CD4-positive, alpha-beta T cell treated with Interleukin-15 for 1 hour (primary cell): Measurements from ENCODE around the gene GDPD5.
A peak's percentile ranks its signal among the peaks of the same experiment; 100 is the strongest.

Source experiments
- DNase-seq: peaks from one replicate; pipeline ENCODE4 v3.0.0-alpha.2; 2020

The GDPD5 gene

DNA sequence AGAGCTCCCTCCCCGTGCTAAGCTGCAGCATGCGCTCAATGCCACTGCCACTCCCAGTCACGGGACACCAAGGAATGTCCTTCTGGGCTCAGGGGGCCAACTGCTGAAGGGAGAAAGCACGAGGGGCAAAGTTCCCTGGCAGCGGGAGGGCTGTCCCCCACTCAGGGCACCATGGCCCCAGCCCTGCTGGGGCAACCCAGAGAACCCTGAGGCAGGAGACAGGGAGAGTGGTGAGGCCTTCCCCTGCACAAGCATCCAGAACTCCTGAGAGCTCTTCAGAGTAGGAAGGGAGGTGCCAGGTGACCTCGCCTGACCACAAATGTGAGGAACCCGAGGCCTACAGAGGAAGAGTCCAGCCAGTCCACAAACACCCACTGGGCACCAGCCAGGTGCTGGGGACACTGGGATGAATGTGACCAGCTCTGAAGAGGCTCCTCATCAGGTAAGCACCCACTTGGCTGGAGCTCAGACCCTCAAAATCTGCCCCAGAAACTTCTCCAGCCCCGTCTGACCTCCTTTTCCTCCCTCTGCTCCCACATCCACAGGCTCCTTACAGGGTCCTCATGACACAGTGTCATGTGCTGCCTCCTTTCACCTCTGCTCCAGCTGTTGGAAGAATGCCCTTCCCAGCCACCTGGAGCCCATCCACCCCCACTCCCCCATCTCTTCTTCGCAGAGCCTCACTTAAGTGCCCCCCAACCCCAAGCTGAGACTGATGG lies 15.6 kb downstream of the GDPD5 start:
- no peak for DNase-seq

DNA sequence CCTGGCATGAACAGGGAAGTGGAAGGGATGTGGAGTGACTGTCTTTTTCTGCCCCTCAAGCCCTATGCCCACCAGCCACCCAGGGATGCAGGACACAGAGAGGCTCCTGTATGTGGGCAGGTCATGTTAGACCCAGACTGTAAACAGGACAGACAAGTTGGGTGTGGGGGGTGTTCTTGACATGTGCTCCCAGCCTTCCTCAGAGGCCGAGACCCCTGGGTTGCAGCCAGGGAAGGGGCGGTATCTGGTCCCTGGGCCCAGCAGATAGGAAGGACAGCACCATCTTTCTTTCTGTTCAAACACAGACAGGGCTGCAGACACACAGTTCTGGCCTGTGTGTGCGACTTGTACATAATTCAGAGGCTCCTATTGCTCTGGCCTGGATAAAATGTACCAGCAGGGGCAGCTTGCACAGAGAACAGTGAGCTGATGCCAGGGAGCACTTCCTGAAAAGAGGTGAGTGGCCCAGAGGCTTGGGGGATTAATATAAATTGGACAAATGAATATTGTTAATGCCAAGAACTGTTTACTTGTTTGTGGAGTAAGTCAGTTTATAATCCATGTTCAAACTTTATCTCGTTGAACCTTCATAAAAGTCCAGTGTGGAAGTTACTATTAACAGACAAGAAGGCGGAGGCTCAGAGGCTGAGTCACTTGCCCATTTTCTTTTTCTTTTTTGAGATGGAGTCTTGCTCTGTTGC lies 16.6 kb downstream of the GDPD5 start:
- DNase-seq, result no peak

DNA sequence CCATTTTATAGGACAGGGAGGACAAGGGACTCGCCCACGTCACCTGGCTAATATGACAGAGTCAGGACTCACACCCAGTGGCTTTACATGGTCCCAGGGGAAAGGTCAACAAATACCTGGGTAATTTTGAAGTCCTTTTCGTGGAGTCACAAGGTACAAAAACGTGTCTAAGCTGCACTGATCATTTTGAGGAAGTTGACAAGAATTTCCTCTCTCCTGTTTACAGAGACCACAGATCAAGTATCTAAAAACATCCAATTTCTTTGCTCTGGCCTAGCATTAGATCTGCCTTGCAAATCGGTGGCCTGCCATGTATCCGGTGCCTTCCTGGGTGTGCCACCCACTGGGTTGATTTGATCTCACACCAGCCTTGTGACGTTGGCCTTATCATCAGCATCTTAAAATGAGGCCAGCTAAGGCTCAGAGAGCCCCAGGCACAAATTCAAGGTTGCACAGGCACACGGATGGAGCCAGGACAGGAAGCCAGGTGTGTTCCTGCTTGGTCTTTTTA lies 17.6 kb downstream of the GDPD5 start:
- DNase-seq, result peak; percentile 81

DNA sequence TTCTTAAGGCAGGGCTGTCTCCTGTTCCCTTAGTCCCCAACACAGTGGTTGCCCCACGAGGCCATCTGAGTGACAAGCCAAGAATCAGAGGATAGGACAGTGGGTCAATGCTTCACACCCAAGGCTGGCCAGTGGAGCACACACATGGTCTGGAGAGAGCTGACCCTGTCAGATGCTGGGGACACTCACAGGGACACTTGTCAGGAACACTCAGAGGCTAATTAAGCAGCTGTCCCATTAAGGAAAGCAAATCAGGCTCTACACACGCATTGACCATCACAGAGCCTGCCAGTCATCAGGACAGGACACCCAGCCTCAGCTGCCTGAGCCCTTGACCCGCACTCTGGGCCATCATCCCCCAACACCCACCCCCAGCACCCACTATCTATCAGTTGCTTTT lies 18.2 kb downstream of the GDPD5 start:
- no peak for DNase-seq

DNA sequence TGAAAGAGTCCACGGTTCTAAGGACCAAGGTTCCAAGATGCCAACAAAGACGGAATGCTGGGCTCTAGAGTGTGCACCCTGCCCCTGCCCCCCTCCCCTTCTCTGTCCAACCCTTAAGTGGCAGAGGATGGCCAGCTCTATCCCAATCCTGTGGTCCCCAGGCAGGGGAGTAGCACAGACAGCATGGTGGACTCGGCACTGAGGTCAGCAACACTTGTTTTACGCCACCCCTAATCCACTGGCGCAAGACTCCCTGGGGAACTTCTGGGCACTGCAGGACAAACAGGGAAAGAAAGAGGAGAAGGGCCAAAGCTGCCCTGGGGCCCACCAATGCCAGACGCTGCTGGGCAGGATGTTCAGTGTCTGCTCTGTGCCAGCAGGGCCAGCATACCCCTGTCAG lies 18.9 kb downstream of the GDPD5 start:
- DNase-seq, result no peak

DNA sequence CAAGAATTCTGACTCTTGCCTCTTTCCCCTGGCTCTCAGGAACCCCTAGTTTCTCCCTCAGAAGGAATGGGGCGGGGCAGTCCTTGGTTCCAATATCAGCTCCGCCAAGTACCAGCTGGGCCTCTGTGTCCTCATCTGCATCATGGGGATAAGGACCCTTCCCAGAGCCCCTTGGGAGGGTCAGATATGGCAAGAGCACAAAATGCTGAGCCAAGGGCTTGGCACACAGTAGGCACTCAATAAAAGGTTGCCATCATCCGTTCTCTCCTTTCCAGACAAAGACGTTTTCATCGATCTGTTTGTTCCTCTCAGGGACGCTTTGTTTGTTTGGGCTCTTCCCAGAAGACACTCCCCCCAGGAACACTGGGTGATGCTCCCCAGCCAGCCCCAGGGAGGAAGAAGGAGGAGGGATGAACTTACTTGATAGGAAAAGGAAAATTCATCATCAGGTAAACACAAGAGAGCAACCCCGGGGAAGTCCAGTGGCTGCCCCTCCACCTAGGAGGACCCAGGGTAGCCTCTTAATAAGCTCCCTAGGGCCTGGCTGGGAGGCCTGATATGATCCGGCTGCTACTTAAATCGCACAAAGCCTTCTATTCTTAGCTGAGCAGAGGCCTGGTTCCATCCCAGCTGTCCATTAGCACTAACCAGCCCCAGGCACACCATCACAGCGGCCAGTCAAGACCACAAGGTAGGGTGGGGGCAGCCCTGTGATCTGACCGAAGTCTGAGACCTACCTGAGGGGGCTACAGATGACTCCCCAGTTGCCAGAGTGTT lies 19.6 kb downstream of the GDPD5 start:
- DNase-seq, result no peak

DNA sequence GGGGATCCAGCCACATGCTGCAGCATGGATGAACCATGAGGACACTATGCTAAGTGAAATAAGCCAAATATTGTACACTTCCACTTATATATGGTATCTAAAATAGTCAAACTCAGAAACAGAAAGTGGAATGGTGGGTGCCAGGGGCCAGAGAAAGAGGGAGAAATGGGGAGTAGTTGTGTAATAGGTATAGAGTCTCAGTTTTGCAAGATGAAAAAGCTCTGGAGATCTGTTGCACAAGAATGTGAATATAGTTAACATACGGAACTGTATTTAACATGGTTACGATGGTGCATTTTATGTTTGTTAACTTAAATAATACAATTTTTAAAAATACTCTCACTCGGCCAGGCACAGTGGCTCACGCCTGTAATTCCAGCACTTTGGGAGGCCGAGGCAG lies 21.2 kb downstream of the GDPD5 start:
- DNase-seq, result no peak

DNA sequence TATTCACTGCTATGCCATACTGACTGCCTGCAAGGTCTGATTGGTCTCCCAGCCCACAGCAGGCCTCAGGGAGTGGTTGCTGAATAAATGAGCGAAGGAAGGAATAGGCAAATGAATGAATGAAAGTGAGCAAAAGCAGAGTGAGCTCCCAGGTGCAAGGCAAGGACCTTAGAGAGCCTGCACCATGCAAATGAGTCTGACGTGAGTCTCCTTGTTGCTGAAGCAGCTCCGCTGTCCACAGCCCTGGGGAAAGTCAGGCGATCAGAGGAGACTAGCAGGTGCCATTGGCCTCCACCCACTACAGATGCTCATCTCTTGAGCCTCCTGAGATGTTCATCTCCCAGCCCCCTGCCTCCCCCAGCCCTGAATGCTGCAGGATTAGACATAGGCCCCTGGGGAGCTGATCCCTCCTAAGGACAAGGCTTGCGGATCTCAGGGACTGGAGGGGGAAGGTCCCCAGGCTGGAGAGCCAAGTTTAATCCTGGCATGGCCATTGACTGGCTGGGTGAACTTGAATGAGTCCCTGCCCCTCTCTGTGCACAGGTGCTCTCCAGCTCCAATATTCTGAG lies 22.1 kb downstream of the GDPD5 start:
- DNase-seq, result no peak

DNA sequence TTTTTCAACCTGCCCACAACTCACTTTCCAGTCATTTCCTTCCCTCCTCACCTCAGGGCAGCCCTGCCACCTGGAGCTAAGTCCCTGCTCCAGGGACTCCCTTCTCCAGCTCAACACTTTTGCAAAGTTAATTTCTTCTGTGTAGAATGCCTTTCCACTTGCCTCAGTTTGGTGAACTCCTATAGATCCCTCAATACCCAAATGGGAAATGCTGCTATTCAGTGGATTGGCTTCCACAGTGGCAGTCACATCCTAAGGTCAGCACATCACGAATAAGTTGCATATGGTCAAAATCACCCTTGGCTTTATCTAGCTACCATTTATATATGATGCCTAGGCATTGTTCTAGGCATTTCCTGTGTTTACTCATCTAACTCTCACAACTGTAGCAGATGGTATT lies 23.6 kb downstream of the GDPD5 start:
- no peak for DNase-seq

DNA sequence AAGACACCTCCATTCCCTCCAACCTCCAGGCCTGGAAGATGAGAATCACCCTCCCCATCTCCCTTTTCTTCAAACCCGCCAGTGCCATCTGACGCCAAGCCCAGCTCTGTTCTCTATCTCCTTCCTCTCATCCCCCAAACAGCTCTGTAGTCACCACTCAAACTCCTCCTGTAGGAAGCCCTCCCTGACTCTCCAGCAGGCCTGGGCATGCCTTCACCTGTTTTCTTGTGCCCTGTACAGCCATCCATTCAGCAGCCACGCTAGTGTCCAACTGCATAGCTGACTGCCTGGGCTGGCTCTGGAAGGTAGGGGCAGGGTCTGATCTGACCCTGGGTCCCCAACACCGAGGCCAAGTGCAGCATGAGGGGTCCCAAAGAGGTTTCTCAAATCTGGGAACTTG lies 25.0 kb downstream of the GDPD5 start:
- no peak for DNase-seq

DNA sequence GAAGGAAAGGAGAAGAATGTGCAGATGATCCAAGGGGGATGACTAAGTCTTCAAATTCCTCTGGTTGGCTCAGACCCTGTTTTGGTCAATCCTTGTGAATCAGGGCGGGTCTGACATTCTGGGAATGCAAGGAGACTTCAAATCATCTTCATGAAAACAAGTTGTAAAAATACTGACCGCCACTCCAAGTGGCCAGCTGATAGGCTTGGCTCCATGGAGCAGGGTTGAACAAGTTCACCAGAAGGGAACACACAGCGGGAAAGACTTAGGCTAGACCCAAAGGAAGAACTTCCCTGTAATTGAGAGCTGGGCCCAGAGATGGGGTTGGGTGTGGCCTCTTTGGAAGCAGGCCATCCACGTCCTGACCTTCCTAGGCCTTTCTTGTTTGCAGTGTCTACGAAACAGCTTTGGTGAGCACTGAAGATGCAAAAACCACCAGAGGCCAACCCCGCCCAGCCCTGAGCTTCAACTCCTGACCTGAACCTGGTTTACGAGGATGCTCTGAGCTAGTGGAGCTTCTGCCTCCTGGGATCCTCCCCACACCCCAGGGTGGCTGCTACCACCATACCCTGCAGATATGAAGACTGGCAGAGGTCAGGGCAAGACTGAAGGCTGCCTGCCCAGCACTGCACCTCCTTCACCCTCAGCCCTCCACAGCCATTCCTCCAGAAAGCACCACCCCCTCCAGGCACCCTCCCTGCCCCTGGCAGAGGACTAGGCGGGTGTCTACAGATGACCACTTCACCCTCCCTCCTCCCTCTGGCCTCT lies 26.1 kb downstream of the GDPD5 start:
- no peak for DNase-seq

DNA sequence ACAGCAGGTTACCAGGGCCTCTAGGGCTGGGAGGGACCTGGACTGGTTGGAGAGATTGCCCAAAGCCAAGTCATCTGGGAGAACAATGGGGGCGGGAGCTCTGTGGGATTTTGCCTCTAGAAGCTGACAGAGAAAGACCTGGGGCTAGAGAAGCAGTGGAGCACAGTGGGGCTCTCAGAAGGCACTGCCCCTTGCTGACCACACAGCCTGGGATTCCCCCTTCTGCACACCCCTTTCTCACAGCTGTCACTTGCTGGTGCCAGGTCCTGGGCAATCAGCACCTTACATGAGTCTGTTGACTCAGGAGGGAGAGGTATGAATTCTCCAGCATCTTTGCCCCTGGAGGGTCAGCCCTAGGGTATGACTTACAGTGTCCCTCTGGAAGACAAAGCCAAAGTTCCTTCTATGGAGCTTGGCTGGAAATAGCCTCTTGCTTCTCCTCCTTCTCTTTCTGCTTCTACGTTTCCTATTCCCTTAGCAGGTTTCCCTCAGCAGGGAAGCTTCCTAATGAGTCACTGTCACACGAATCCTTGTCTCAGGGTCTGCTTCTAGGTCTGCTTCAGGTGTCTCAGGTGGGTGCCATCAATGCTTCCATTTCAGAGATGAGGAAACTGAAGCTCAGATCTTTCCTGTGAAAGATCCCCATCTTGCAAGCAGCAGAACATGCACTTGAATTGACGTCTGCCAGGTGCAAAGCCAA lies 27.0 kb downstream of the GDPD5 start:
- DNase-seq, result no peak

DNA sequence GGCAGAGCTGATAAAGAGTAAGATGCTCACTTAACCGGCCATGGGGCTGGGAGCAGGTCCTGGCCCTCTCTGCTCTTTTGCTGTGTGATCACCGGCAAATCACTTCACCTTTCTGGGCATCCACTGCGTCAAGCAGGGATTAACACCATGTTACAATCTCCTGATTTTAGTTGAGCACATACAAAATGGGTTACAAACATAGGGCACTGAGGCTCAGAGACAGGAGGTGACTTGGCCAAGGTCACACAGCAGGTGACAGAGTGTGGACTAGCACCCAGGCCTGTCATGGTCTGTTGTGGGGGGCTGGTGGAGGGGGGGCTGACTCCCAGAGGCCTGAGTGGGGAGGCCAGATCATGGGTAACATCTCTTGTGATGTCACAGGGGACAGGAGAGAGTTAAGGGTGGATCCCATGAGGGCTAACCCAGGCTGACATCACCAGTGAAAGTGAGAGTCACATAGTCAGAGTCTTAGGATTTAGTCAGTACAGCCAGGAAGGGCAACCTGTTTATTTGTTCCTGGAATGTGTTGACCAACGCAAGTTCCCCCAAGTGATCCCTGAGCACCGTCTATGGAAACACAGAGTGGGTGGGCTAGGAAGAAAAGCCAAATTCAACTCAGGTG lies 27.8 kb downstream of the GDPD5 start:
- no peak for DNase-seq

DNA sequence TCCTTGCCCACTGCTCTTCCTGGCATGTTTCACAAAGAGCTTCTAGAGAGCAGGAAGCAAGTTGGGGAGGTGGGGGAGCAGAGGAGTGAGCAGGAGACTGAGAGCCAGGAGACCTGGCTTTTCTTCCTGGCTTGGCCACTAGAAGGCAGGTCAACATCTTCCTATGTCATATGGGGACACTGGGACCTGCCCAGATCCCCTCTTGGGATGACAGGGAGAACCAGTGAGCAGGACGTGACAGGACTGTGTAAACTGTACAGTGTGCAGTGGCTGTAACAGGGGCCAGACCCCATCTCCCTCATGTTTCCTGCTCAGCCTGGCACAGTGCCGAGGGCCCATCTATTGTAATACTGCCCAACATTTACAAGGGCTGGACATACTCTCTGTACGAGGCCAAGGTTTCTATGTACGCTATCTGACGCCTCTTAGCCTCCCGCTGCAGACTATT lies 29.4 kb downstream of the GDPD5 start:
- no peak for DNase-seq

DNA sequence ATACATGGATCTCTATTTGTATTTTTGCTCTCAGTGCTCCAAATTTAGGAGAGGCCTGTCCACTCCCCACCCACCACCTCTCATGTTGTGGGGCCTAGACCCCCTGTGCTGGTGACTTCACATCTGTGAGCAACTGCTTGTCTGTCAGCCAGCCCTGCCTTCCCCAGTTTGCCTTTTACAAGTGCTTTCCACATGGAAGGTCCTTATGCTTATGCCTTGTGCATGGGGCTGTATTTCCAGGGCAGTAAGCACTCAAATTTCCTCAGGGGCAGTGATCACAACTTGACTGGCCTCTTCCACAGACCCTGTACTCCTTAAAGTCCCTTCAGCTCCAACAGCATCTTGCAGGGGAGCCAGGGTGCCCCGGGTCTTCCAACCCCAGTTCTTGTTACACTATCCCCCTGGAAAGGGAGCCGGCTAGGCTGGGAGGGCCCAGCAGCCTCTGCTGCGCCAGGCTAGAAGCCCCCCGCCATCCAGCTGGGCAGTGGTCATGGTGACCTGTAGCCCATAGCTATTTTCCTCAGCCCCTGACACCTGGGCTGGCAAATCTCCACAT lies 29.9 kb downstream of the GDPD5 start:
- no peak for DNase-seq

DNA sequence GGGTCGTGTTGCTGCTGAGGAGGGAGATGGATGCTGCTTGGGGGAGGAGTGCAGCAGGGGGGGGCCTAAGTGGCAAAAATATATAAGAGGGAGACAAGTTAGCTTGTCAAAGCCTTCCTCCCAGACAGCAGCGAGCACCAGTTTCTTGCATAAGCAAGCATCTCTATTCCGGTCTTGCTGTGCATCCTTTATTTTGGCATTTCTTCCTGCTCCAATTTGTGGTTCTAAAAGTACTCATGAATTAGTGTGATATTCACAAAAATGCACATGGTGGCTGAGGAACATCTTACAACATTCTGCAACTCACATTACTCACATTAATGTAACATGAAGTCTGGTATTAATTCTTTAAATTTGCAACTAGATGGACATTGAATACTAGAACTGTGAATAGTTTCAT lies 32.1 kb downstream of the GDPD5 start:
- DNase-seq, result no peak

DNA sequence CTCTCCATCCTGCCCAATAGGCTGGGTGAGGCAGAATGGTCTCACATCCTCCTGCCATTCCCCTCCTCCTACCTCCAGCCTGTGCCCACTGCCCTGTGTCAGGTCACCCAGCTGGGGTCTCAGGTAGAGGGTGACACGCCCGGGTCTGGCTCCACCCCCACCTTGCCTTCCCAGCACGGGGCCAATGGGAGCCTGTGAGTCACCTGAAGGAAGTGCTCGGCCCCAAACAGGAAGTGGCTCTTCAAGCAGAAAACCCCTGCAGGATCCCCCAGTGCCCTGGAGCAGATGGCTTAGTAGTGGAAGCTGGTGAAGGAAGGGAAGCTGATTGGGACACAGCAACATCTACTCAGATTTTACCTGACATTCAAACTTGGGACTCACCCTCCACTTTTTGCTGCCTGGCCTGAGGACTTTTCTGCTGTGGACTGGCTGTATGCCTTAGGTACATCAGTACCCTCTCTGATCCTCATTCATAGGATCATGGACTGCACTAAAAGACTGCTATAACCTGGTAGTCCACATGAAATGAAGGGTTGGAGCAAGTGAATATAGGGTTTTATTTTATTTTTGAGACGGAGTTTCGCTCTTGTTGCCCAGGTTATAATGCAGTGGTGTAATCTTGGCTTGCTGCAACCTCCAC lies 33.4 kb downstream of the GDPD5 start:
- DNase-seq, result peak; percentile 62

DNA sequence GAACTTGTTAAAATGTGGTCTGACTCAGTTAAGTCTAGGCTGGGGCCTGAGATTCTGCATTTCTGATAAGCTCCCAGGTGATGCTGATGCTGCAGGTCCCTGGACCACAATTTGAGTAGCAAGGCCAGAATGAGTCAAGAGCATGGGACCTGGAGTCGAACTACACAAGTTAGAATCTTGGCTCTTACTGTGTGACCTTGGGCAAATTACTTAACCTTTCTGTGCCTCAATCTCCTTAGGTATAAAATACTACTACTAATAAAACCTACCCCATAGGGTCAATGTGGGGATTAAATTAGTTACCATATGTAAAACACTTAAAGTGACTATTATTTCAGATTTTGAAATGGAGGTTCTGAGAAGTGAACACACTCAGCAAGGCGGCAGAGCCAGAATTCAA lies 34.3 kb downstream of the GDPD5 start:
- no peak for DNase-seq

DNA sequence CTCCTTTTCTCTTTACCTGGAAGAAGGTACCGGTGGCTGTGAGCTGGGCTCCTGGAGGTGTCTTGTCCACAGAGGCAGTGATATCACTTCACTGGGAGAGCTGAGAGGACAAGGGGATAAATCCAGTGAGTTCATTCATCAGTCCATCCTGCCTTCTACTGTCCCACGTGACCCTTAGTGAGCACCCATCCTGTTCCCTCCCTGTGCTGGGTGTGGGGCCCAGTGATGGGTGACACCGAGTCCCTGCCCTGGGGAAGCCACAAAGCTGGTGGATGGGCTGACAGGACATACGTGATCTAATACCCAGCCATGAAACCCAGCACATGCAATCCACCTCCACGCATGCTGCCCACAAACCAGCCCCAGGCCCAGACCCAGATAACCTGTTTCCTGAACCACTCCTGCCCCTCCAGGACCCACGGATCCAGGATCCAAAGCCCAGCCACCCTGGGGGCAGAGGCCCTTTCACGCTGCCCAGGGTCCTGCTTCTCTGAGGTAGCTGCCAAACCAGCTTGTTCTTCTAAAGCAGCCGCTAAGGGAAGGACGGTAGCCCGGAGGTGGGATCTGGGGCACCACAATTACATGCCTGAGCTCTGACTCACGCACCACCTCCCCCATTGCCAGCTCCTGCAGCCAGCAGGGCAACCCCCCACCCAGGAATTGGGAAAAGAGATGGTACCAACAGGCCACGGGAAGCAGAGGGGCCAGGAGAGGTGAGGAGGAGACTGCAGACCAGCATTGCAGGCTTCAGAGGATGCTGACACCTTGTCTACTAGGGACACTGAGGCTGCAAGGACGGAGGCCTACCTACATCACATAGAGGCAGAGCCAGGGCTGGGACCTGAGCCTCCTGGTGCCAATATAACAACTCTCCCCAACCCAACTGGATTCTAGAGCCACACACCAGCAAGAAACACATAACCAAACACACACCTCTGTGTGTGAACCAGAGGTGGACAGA lies 35.2 kb downstream of the GDPD5 start:
- DNase-seq, result no peak
